Motor neuron (in vitro differentiated cells): ENCODE measurements around the gene PNKP. TPM values are rescaled to one million over a fixed set of nuclear protein-coding genes. Genes with fewer than 3 reads are reported as not detected.

ENCODE experiments used
- ATAC-seq, 8 experiments: fragments of 200-7000 bp; cut with Tn5 transposase; replicated peaks in 6 of 8; 2 replicates each; pipeline ENCODE4 v1.8.0; 2021; ENCODE audit warnings: mild to moderate bottlenecking in 8 of 8, moderate library complexity in 8 of 8
- H3K27ac ChIP-seq, 2 donors: fragments of 250-450 bp; sonication (Bioruptor Pico); 2 replicates each; pipeline ENCODE4 v1.9.0; 2021; ENCODE audit warnings: antibody characterized with exemption in 2 of 2, mild to moderate bottlenecking in 2 of 2, moderate library complexity in 1 of 2
- H3K4me1 ChIP-seq, 2 donors: fragments of 250-450 bp; sonication (Bioruptor Pico); replicated peaks in 1 of 2; 2 replicates each; pipeline ENCODE4 v1.6.1; 2021; ENCODE audit warnings: antibody characterized with exemption in 2 of 2, mild to moderate bottlenecking in 2 of 2, moderate library complexity in 1 of 2
- H3K4me3 ChIP-seq, 5 donors: fragments of 250-450 bp; sonication (Bioruptor Pico); 2 replicates each; pipeline ENCODE4 v1.9.0; 2021; ENCODE audit warnings: antibody characterized with exemption in 5 of 5, mild to moderate bottlenecking in 5 of 5, moderate library complexity in 4 of 5
- WGBS, 10 experiments: fragments of 450-650 bp; shearing (Covaris generic); methylation state at CpG; one replicate each; pipeline ENCODE4 v1.0.0; 2022; 5-methylcytosine and 5-hydroxymethylcytosine counted together
- in situ Hi-C, 9 experiments: fragments of 400-800 bp; cut with MboI; loops; one replicate each; pipeline ENCODE4 v1.15.0; 2021; ENCODE audit warnings: low sequenced_read_pairs in 9 of 9, low pct_unique_long_range_greater_than_20kb in 2 of 9; ENCODE audit not compliant: unreplicated experiment in 9 of 9
- total RNA-seq, 8 experiments: library from RNA; unstranded; fragments of 300-600 nt; gene quantifications; 2 replicates each; pipeline versions ENCODE4 v1.2.3 to v1.2.4, GENCODE V29; 2022

PNKP gene
- total RNA-seq, 8 experiments from 2014 or later = 22.8 to 85.2 (median 29.9) TPM

DNA sequence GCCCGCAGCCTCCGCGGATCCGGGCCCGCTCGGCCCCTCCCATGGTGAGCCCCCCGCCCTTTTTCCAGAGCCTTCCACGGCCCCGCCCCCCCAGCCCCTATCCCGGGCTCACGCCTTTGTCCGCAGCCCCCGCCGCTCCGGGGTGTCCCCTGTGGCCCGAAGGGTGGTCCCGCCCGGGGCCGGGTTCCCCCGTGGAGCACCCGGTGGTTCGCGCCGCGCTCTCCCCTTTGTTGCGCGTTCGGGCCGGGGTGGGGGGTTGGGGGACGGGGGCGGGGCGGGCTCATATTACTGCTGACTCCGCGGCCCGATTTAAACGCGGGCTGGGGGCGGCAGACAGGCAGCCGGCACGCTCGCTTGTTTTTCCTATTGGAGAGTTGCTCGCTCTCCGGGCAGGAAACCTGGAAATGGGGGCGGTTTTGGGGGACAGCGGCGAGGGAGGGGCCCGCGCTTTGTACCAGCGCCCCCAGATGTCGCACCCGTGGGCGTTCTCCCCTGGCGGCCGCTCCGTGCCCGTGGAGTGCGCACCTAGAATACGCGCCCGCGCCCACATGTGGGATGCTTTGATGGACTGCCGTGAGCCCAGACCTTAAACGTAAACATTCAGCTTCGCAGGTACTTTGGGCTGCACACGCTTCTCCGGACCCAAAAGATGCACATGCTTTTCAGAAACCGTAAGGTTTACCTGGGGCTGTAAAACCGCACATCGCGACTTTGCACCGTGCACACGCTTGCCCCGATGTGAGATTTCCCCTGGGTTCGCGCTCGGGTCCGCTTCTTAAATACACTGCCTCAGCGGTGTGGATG lies 15.7 kb downstream of the PNKP start:
- 0 to 18% (median 2%) methylated on average over 3 to 29 of the region's 78 CpGs; no CpG with 5 or more reads in 5 of the 10 experiments for WGBS, 10 experiments
- H3K27ac ChIP-seq = peak overlapping the region; percentile 97 to 99
- H3K4me3 ChIP-seq = peak overlapping the region; percentile 87 to 99 (median 96)
- peaks cover 16 to 20% of the 10 kb centered on the region in 2 donors for H3K4me1 ChIP-seq
- in situ Hi-C loops = no loop called here
- ATAC-seq = peak; percentile 3 to 43 (median 16)

- H3K27ac ChIP-seq = peak within 1 kb of the TSS; percentile 97 to 99
- peak; percentile 84 to 88 (median 86) for ATAC-seq
- peak within 1 kb of the TSS; percentile 87 to 99 (median 96) for H3K4me3 ChIP-seq
- H3K4me1 ChIP-seq = peaks cover 16 to 20% of the 10 kb centered on the region in 2 donors
- in situ Hi-C loops = no loop called here
- 0 to 2% (median 0%) methylated on average over 1 to 25 of the region's 98 CpGs; no CpG with 5 or more reads in 6 of the 10 experiments for WGBS, 10 experiments
These were observed 16.7 kb downstream of the PNKP start, which contains the start of gene PTOV1 for GRCh38 chr19:49850487-49851342. Gene PTOV1, plus strand, starts transcription at chr19:49851159.

DNA sequence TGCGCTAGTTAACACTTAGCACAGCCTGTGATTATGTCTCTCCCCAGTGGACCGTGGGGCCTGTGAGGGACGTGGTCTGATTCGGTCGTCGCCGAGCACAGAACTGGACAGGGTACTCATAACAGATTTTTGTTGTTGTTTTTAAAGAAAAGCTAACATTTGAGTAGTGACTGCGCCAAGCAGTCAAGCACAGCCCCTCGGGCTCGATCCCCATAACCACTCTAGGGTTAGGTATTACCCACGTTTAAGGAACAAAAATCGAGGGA lies 17.2 kb downstream of the PNKP start:
- 38 to 100% (median 62%) methylated on average over 1 to 11 of the region's 12 CpGs; no CpG with 5 or more reads in 3 of the 10 experiments for WGBS, 10 experiments
- in situ Hi-C loops = no loop called here

DNA sequence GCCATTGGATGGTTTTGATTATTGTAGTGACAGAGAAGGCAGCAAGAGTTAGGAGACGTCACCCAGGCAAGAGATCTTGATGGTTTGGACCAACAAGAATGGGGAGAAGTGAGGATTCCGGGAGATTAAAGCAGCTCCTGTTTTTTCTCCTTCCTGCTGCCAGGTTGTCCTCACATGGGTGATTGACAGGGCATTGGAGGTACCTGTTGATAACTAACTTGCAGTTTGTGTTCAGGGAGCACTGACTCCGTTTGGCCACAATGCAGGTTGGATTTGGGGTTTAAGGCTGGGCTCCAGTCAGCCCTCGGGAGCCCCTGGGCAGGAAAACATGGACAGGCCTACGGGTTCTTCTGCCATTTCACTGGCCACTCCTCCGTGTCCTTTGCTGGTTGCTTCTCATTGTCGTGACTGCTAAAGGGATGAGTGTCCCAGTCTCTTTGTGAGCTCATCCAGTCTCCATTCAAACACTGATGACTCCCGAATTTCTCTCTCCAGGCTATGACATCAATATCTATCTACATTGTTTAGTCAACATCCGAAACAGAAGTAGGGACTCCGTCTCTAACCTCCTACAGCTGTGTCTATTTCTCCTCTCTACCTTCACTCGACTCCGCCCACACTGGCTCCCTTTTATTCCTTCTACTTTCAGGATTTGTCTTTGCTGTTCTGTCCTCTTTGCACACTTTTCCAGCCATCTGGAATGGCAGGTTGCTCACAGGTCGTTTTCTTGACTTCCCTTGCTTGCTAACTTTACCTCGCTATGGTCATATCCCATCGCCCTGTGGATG lies 17.7 kb downstream of the PNKP start:
- Histone ChIP-seq H3K4me3 (peak overlapping the region in 4 of 5 donors; percentile 87 to 99 (median 96)), H3K4me1 (peaks cover 16 to 20% of the 10 kb centered on the region in 2 donors), H3K27ac (peak overlapping the region; percentile 14 to 99)
- in situ Hi-C loops = no loop called here
- no peak for ATAC-seq
- WGBS, 10 experiments = 0 to 91% (median 75%) methylated on average over 1 to 11 of the region's 15 CpGs

More for the DNA sequence above, 17.2 kb downstream of the PNKP start:
- no peak for ATAC-seq
- Histone ChIP-seq H3K4me1 (peaks cover 16 to 20% of the 10 kb centered on the region in 2 donors), H3K27ac (peak overlapping the region; percentile 14 to 99), H3K4me3 (peak overlapping the region; percentile 87 to 99 (median 96))

GRCh38 chr19:49848938-49849337 lies 18.4 kb downstream of the PNKP start:
- in situ Hi-C loops = no loop called here
- H3K4me1 ChIP-seq = peaks cover 16 to 20% of the 10 kb centered on the region in 2 donors
- no peak overlapping the region for H3K27ac ChIP-seq
- no peak overlapping the region for H3K4me3 ChIP-seq
- ATAC-seq = no peak
- 84 to 100% (median 96%) methylated on average over 1 to 3 of the region's 3 CpGs; no CpG with 5 or more reads in 2 of the 10 experiments for WGBS, 10 experiments

DNA sequence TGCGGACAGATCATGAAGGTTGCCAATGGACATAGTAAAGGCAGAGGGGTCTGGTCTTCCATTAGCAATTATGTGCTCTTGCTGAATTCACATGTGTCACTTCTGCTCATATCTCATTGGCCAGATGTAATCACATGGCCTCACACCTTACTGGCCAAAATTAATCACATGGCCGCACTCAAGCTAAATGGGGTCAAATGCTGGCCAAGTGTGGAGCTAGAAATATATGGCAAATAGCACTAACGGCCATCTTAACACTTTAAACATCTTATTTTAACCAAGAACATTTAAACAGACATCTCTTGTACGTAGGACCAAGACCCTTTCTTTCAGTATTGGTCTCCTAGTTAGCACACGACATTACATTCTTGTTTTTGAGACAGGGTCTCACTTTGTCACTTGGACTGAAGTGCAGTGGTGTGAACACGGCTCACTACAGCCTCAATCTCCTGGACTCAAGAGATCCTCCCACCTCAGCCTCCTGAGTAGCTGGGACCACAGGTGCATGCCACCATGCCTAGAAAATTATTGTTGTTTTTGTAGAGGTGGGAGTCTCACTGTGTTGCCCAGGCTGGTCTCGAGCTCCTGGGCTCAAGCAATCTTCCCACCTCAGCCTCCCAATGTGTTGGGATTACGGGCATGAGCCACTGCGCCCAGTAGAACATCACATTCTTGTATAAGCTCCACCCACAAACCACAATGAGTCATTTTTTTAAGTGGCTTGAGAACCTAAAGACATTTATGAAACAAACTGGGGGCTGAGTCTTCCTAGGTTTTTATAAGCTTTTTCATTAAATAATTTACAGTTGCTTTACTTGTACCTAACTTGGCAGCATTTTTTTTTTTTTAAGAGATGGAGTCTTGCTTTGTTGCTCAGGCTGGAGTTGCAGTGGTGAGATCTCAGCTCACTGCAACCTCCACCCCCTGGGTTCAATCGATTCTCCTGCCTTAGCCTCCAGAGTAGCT lies 19.4 kb downstream of the PNKP start:
- Histone ChIP-seq H3K4me3 (no peak overlapping the region), H3K27ac (no peak overlapping the region), H3K4me1 (peaks cover 8 to 14% of the 10 kb centered on the region in 2 donors)
- in situ Hi-C loops = no loop called here
- WGBS, 10 experiments = 73 to 100% (median 88%) methylated on average over 1 to 8 of the region's 10 CpGs; no CpG with 5 or more reads in 1 of the 10 experiments
- no peak for ATAC-seq

DNA sequence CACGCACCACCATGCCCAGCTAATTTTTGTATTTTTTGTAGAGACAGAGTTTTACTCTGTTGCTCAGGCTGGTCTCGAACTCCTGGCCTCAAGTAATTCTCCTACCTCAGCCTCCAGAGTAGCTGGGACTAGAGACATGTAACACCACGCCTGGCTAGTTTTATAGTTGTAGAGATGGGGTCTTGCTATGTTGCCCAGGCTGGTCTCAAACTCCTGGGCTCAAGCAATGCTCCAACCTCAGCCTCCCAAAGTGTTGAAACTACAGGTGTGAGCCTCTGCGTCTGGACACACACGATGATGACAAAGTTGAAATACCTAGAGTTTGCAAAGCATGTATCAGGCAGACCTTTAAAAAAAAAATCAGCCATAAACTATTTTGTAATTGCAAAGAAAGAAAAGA lies 21.0 kb downstream of the PNKP start:
- no peak for ATAC-seq
- 50 to 80% (median 67%) methylated on average over 1 to 4 of the region's 5 CpGs; no CpG with 5 or more reads in 2 of the 10 experiments for WGBS, 10 experiments
- Histone ChIP-seq H3K4me3 (no peak overlapping the region), H3K27ac (no peak overlapping the region), H3K4me1 (peaks cover 0 to 5% of the 10 kb centered on the region in 2 donors)
- in situ Hi-C loops = no loop called here

GRCh38 chr19:49845414-49845813 lies 22.0 kb downstream of the PNKP start:
- in situ Hi-C loops = no loop called here
- peak in 1 of 8 experiments; percentile 72 for ATAC-seq
- Histone ChIP-seq H3K27ac (no peak overlapping the region), H3K4me1 (peaks cover 0 to 5% of the 10 kb centered on the region in 2 donors), H3K4me3 (no peak overlapping the region)
- WGBS, 10 experiments = 0 to 100% (median 81%) methylated on average over 1 to 3 of the region's 3 CpGs; no CpG with 5 or more reads in 1 of the 10 experiments

- no peaks in the 10 kb centered on the region for H3K4me1 ChIP-seq
- H3K27ac ChIP-seq = no peak overlapping the region
- no peak for ATAC-seq
- whole genome bisulfite sequencing, 10 experiments = 81 to 97% (median 85%) methylated on average over 1 to 6 of the region's 18 CpGs; no CpG with 5 or more reads in 4 of the 10 experiments
- H3K4me3 ChIP-seq = no peak overlapping the region
- in situ Hi-C loops = no loop called here
These were observed 23.0 kb downstream of the PNKP start for GRCh38 chr19:49844138-49845095.

DNA sequence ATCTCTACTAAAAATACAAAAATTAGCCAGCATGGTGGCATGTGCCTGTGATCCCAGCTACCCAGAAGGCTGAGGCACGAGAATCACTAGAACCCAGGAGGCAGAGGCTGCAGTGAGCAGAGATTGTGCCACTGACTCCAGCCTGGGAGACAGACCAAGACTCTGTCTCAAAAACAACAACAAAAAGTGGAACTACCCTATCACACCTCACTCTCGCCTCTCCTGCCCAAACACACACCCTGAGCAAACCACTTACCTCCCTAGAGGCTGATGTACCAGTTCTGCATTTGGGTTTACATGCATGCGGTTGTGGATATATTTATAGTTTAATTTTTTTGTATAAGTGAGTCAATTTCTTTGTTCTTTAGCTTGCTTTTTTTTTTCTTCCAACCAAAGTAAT lies 24.1 kb downstream of the PNKP start:
- Histone ChIP-seq H3K4me1 (no peaks in the 10 kb centered on the region), H3K4me3 (no peak overlapping the region), H3K27ac (no peak overlapping the region)
- no peak for ATAC-seq
- WGBS, 10 experiments = 71 to 100% (median 94%) methylated on average over 1 to 3 of the region's 3 CpGs; no CpG with 5 or more reads in 1 of the 10 experiments
- in situ Hi-C loops = no loop called here

DNA sequence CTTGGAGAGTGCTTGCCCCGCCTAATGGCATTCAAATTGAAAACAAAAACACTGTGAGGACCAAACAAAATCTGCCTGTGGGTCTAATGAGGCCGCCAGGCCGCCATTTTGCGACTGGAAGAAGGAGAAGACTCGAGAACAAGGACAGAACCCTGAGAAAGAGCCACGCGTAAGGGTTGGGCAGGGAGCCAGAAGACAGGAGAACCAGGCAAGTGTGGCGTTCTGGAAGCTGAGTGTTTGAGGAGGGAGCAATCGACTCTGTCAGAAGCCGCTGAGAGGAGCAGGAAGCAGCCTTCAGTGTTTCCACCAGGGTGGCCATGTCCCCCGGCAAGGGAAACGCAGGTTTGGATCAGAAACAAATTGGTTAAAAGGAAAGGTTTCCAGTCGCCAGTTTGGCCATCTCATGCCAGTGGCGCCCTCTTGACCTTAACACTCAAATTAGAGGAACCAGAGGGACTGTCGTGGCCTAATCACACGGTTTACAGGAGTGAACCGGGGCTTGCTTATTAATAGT lies 26.6 kb downstream of the PNKP start:
- no peak for ATAC-seq
- Histone ChIP-seq H3K4me3 (no peak overlapping the region), H3K27ac (no peak overlapping the region), H3K4me1 (no peaks in the 10 kb centered on the region)
- in situ Hi-C loops = no loop called here
- 73 to 100% (median 92%) methylated on average over 2 to 12 of the region's 17 CpGs; no CpG with 5 or more reads in 1 of the 10 experiments for WGBS, 10 experiments
